ENCODE data around the gene OSBPL5.

GRCh38 chr11:3150726-3151125, 14.4 kb downstream of the OSBPL5 start:
- TF ChIP-seq CTCF (conservative IDR thresholded peaks at IDR 0.05; ENCODE audit: low read length) (no peak), EZH2phosphoT487 (IDR thresholded peaks at IDR 0.05; ENCODE audit: borderline replicate concordance, low read depth, low read length) (no peak)

Data from OCI-LY7 (cell line).